ENCODE measurements around the gene ZNF134. TPM values are rescaled to one million over a fixed set of nuclear protein-coding genes. Genes with fewer than 3 reads are reported as not detected.

Gene ZNF134
- total and polyA plus RNA-seq, 10 donors = 3.7 to 30.7 (median 19.6) TPM

DNA sequence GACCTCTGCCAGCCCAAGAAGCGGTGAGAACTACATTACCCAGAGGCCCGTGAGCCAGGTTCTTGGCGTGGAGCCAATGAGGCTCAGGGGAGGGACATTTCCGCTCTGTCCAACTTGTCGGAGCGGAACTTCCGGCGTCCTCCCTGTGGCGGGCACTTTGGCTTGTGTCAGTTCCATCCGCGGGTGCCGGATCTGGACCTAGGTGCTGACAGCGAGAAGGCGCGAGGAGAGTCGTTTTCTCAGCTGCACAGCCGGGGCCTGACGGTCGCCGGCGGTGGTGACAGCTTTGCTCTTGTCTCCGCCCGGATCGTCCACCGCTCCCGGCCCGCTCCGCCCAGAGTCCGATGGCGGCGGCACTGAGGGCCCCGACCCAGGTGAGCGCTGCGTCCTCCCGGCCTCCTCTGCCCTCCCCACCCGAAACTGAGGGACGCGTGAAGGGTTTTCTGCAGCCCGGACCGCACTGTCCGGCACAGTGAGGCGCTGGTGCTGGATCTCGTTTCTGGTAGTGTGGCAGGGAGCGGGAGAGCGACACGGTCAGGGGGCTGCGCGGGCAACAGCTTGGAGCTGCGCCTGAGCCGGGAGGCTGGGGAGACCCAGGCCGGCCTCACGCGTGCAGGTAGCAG is 14.2 kb upstream of the ZNF134 start, which contains the start of gene ZNF530:
Gene ZNF530, plus strand, starts transcription at position 125 of the 623 bp plus-strand sequence. CDS start 4,461 bp downstream, outside the sequence.
- 1 to 5% (median 1%) methylated on average over 14 to 53 of the region's 53 CpGs for WGBS, 5 donors
- H3K4me1 ChIP-seq = peaks cover 5 to 20% (median 14%) of the 10 kb centered on the region in 6 donors
- peaks cover 0 to 66% (median 46%) of the 10 kb centered on the region in 8 donors for H3K9me3 ChIP-seq
- peak within 1 kb of the TSS; percentile 76 to 97 (median 86) for H3K4me3 ChIP-seq
- H3K36me3 ChIP-seq = peaks cover 0 to 39% (median 14%) of the 10 kb centered on the region in 6 donors
- no peak for TF ChIP-seq POLR2A (IDR thresholded peaks at IDR 0.05)
- TF ChIP-seq, protein P1, sequence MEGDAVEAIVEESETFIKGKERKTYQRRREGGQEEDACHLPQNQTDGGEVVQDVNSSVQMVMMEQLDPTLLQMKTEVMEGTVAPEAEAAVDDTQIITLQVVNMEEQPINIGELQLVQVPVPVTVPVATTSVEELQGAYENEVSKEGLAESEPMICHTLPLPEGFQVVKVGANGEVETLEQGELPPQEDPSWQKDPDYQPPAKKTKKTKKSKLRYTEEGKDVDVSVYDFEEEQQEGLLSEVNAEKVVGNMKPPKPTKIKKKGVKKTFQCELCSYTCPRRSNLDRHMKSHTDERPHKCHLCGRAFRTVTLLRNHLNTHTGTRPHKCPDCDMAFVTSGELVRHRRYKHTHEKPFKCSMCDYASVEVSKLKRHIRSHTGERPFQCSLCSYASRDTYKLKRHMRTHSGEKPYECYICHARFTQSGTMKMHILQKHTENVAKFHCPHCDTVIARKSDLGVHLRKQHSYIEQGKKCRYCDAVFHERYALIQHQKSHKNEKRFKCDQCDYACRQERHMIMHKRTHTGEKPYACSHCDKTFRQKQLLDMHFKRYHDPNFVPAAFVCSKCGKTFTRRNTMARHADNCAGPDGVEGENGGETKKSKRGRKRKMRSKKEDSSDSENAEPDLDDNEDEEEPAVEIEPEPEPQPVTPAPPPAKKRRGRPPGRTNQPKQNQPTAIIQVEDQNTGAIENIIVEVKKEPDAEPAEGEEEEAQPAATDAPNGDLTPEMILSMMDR (IDR thresholded peaks at IDR 0.05 in 8 of 11, conservative IDR thresholded peaks at IDR 0.05 in 3 of 11) = peak in 4 of 11 experiments; percentile 5 to 16 (median 8)
- peak; percentile 89 to 98 (median 89) for TF ChIP-seq POLR2AphosphoS5 (IDR thresholded peaks at IDR 0.05)
- H3K27me3 ChIP-seq (replicated peaks in 1 of 7) = no peaks in the 10 kb centered on the region
- intact Hi-C loops (cut with DNase I; ENCODE audit: low total_unique reads) = no loop called here
- peak within 1 kb of the TSS in 5 of 8 donors; percentile 34 to 70 (median 58) for H3K27ac ChIP-seq
- DNase-seq = peak; percentile 96

DNA sequence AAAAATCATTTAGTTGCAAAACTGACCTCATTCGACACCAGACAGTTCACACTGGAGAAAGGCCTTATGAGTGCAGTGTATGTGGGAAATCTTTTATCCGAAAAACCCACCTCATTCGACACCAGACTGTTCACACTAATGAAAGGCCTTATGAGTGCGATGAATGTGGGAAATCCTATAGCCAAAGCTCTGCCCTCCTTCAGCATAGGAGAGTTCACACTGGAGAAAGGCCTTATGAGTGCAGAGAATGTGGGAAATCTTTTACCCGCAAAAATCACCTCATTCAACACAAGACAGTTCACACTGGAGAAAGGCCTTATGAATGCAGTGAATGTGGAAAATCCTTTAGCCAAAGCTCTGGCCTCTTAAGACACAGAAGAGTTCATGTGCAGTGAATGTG is 7.1 kb upstream of the ZNF134 start:
- no peaks in the 10 kb centered on the region for H3K4me1 ChIP-seq
- H3K27ac ChIP-seq = no peak overlapping the region
- no peak for DNase-seq
- H3K9me3 ChIP-seq = peaks cover 0 to 99% (median 89%) of the 10 kb centered on the region in 8 donors
- no peak for TF ChIP-seq POLR2AphosphoS5 (IDR thresholded peaks at IDR 0.05)
- 96 to 98% (median 97%) methylated on average over 5 of the region's 5 CpGs for WGBS, 5 donors
- H3K27me3 ChIP-seq (replicated peaks in 1 of 7) = no peaks in the 10 kb centered on the region
- no peak overlapping the region for H3K4me3 ChIP-seq
- intact Hi-C loops (cut with DNase I; ENCODE audit: low total_unique reads) = no loop called here
- H3K36me3 ChIP-seq = peaks cover 0 to 68% (median 39%) of the 10 kb centered on the region in 6 donors

DNA sequence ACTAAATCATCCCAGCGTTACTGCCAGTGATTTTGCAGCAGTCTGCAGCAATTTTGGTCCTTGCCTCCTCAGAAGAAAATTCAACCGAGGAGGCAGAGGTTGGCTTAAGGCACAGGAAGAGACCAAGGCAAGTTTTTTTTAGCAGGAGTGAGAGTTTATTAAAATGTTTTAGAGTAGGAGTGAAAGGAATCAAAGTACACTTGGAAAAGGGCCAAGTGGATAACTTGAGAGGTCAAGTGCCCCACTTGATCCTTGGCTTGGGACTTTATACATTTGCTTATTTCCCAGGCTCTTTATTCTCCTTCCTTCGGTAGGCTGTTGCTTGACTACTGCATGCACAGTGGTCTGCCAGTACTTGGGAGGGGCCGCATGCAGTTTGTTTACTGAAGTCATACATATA is 2.9 kb upstream of the ZNF134 start:
- TF ChIP-seq, protein P1 (IDR thresholded peaks at IDR 0.05 in 8 of 11, conservative IDR thresholded peaks at IDR 0.05 in 3 of 11) = no peak
- no peak for TF ChIP-seq POLR2A (IDR thresholded peaks at IDR 0.05)
- no peak for TF ChIP-seq POLR2AphosphoS5 (IDR thresholded peaks at IDR 0.05)
- no peak overlapping the region for H3K27ac ChIP-seq
- no peak for DNase-seq
- H3K4me3 ChIP-seq = no peak overlapping the region
- peaks cover 0 to 78% (median 63%) of the 10 kb centered on the region in 8 donors for H3K9me3 ChIP-seq
- no peaks in the 10 kb centered on the region for H3K27me3 ChIP-seq (replicated peaks in 1 of 7)
- WGBS, 5 donors = 72 to 85% (median 77%) methylated on average over 4 of the region's 4 CpGs
- H3K36me3 ChIP-seq = peaks cover 4 to 38% (median 19%) of the 10 kb centered on the region in 6 donors
- peaks cover 0 to 19% (median 13%) of the 10 kb centered on the region in 6 donors for H3K4me1 ChIP-seq
- intact Hi-C loops (cut with DNase I; ENCODE audit: low total_unique reads) = no loop called here

DNA sequence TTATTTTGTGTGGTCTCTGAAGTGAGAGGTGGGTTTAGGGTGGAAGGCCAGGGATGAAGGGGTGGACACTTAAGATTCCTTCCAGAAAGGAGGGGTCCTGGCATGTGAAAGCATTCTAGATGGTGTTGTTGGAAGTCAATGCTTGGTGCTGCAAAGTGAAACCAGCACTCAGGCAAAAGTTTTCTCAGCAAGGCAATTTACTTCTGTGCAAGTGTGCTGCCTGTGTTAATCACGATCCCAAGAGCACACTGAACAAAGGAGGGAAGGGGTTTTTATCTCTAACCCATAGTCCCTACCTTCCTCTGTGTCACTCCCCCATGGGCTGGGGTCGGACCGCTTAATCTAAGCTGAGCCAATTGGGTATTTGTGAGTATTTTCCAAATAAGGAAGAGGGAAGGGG is 1.3 kb downstream of the ZNF134 start:
- Histone ChIP-seq H3K4me3 (peak overlapping the region in 5 of 8 donors; percentile 75 to 96 (median 87)), H3K4me1 (peaks cover 0 to 19% (median 13%) of the 10 kb centered on the region in 6 donors), H3K27me3 (replicated peaks in 1 of 7) (no peaks in the 10 kb centered on the region), H3K9me3 (peaks cover 24 to 79% (median 68%) of the 10 kb centered on the region in 8 donors), H3K27ac (no peak overlapping the region), H3K36me3 (peaks cover 41 to 55% (median 48%) of the 10 kb centered on the region in 6 donors)
- no peak for DNase-seq
- TF ChIP-seq POLR2AphosphoS5 (IDR thresholded peaks at IDR 0.05) (no peak), POLR2A (IDR thresholded peaks at IDR 0.05) (no peak)
- TF ChIP-seq, protein P1 (IDR thresholded peaks at IDR 0.05 in 8 of 11, conservative IDR thresholded peaks at IDR 0.05 in 3 of 11) = no peak
- 84 to 99% (median 97%) methylated on average over 3 of the region's 3 CpGs for WGBS, 5 donors
- intact Hi-C loops (cut with DNase I; ENCODE audit: low total_unique reads) = no loop called here
